GM12878 (cell line): ENCODE measurements around the gene CKAP2. TPM values are rescaled to one million over a fixed set of nuclear protein-coding genes. Genes with fewer than 3 reads are reported as not detected.

Source experiments
- ATF2 ChIP-seq: IDR thresholded peaks from 2 replicates; pipeline ENCODE4 v1.6.1; 2012; ENCODE audit warnings: low read length, inconsistent platforms
- ATF7 ChIP-seq: fragments of 450-650 bp; IDR thresholded peaks from 2 replicates; pipeline ENCODE4 v1.6.1; 2016; ENCODE audit warnings: low read depth, mild to moderate bottlenecking
- CUX1 ChIP-seq: IDR thresholded peaks from 2 replicates; pipeline ENCODE4 v1.6.1; 2012; ENCODE audit warnings: improper control_type of control experiment, low read depth, low read length; ENCODE audit not compliant: insufficient replicate concordance
- E2F8 ChIP-seq: fragments of 450-650 bp; IDR thresholded peaks from 2 replicates; pipeline ENCODE4 v1.6.1; 2018; ENCODE audit warnings: mild to moderate bottlenecking, low read depth, moderate library complexity; ENCODE audit not compliant: partially characterized antibody
- ESRRA ChIP-seq: IDR thresholded peaks from 2 replicates; pipeline ENCODE4 v1.6.1; 2012; ENCODE audit warnings: mild to moderate bottlenecking, low read length, improper control_type of control experiment
- ETV6 ChIP-seq, 2 experiments: fragments of 450-650 bp in 1 of 2; IDR thresholded peaks in 1 of 2; conservative IDR thresholded peaks in 1 of 2; 2 replicates each; pipeline ENCODE4 v1.6.1; 2014; ENCODE audit warnings: antibody characterized with exemption in 1 of 2, borderline replicate concordance in 1 of 2, low read depth in 1 of 2, mild to moderate bottlenecking in 1 of 2, moderate library complexity in 1 of 2
- FOXM1 ChIP-seq: IDR thresholded peaks from 2 replicates; pipeline ENCODE4 v1.6.1; 2012; ENCODE audit warnings: low read depth, mild to moderate bottlenecking, inconsistent platforms, low read length, moderate library complexity
- GATAD2B ChIP-seq: fragments of 450-650 bp; conservative IDR thresholded peaks from 2 replicates; pipeline ENCODE4 v1.6.1; 2017; ENCODE audit warnings: low read depth, mild to moderate bottlenecking, moderate library complexity
- HDAC2 ChIP-seq: fragments of 200-600 bp; sonication (generic); IDR thresholded peaks from 2 replicates; pipeline ENCODE4 v1.6.1; 2017
- KLF5 ChIP-seq: fragments of 450-650 bp; IDR thresholded peaks from 2 replicates; pipeline ENCODE4 v1.6.1; 2014; ENCODE audit warnings: mild to moderate bottlenecking; ENCODE audit not compliant: partially characterized antibody
- MEF2B ChIP-seq: fragments of 450-650 bp; IDR thresholded peaks from 2 replicates; pipeline ENCODE4 v1.6.1; 2018; ENCODE audit warnings: mild to moderate bottlenecking, moderate library complexity; ENCODE audit not compliant: partially characterized antibody, poor library complexity, severe bottlenecking
- MYB ChIP-seq: fragments of 150-350 bp; IDR thresholded peaks from 2 replicates; pipeline ENCODE4 v1.6.1; 2014; ENCODE audit warnings: mild to moderate bottlenecking, low read depth, low read length, borderline replicate concordance
- MYC ChIP-seq: IDR thresholded peaks from 2 replicates; pipeline ENCODE4 v1.6.1; 2011; ENCODE audit warnings: mild to moderate bottlenecking, low read length, moderate library complexity, inconsistent platforms; ENCODE audit not compliant: insufficient read depth, insufficient replicate concordance, insufficient read length, severe bottlenecking
- NFXL1 ChIP-seq: fragments of 450-650 bp; IDR thresholded peaks from 2 replicates; pipeline ENCODE4 v1.6.1; 2017; ENCODE audit warnings: antibody characterized with exemption, mild to moderate bottlenecking, borderline replicate concordance
- NR2C2 ChIP-seq: IDR thresholded peaks from 2 replicates; pipeline ENCODE4 v1.6.1; 2011; ENCODE audit warnings: borderline replicate concordance, low read depth; ENCODE audit not compliant: control insufficient read depth, insufficient read length
- NR2F1 ChIP-seq: fragments of 450-650 bp; conservative IDR thresholded peaks from 2 replicates; pipeline ENCODE4 v1.6.1; 2017; ENCODE audit warnings: mild to moderate bottlenecking
- PAX8 ChIP-seq: fragments of 450-650 bp; IDR thresholded peaks from 2 replicates; pipeline ENCODE4 v1.6.1; 2017; ENCODE audit warnings: mild to moderate bottlenecking, moderate library complexity
- RFX5 ChIP-seq: IDR thresholded peaks from 2 replicates; pipeline ENCODE4 v1.6.1; 2011; ENCODE audit warnings: low read depth, low read length, improper control_type of control experiment
- SPI1 ChIP-seq: IDR thresholded peaks from 2 replicates; pipeline ENCODE4 v1.6.1; 2011; ENCODE audit warnings: low read depth, mild to moderate bottlenecking, low read length, moderate library complexity, borderline replicate concordance; ENCODE audit not compliant: insufficient read depth
- STAT1 ChIP-seq: fragments of 450-650 bp; conservative IDR thresholded peaks from 2 replicates; pipeline ENCODE4 v1.6.1; 2014; ENCODE audit warnings: antibody characterized with exemption, mild to moderate bottlenecking
- TAF1 ChIP-seq: IDR thresholded peaks from 2 replicates; pipeline ENCODE4 v1.6.1; 2011; ENCODE audit warnings: mild to moderate bottlenecking, low read depth, low read length, borderline replicate concordance
- TBL1XR1 ChIP-seq: IDR thresholded peaks from 2 replicates; pipeline ENCODE4 v1.6.1; 2012; ENCODE audit warnings: low read depth, low read length, improper control_type of control experiment
- ZZZ3 ChIP-seq: IDR thresholded peaks from 2 replicates; pipeline ENCODE4 v1.6.1; 2011; ENCODE audit warnings: low read depth; ENCODE audit not compliant: control insufficient read depth, insufficient read length
- polyA plus RNA-seq, 11 experiments: library from polyadenylated mRNA; depleted of rRNA in 4 of 11; unstranded in 6 of 11; stranded (reverse) in 5 of 11; fragments of >200 nt; fragmentation: Nextera tagmentation in 4 of 11; fragmentation: Illumina TruSeq in 1 of 11; extraction: Ambion mirVana in 4 of 11; extraction: Trizol in 1 of 11; gene quantifications; 1 replicate in 1 of 11; 2 replicates in 10 of 11; pipeline versions ENCODE4 v1.2.1 to v1.2.3, GENCODE V29; 2011 to 2016; ENCODE audit warnings: inconsistent platforms in 2 of 11, missing spikeins in 2 of 11, low read depth in 1 of 11
- total RNA-seq, 4 experiments: library from RNA; depleted of rRNA in 3 of 4; stranded (reverse); fragments of >200 nt in 3 of 4; fragmentation: Illumina TruSeq in 1 of 4; extraction: Trizol in 1 of 4; gene quantifications; 2 replicates each; pipeline versions ENCODE4 v1.2.1 to v1.2.3, GENCODE V29; 2013 to 2021

Gene CKAP2
- total and polyA plus RNA-seq, 10 of the 15 experiments (the other 5 are each of a cell fraction or from before 2014, with no cell fraction given), result 20.9 to 62.3 (median 37.5) TPM

GRCh38 chr13:52454459-52454819 lies 839 bp upstream of the CKAP2 start (continued):
- TF ChIP-seq NR2C2, result no peak
- no peak for TF ChIP-seq PAX8
- no peak for TF ChIP-seq NR2F1
- no peak for TF ChIP-seq ETV6 (conservative IDR thresholded peaks at IDR 0.05 in 1 of 2, IDR thresholded peaks at IDR 0.05 in 1 of 2; ENCODE audit: borderline replicate concordance in 1 of 2, low read depth in 1 of 2)
- 0 out of 2 replicates have a peak, but pooled peaks have one; percentile 18 for TF ChIP-seq TBL1XR1
- TF ChIP-seq FOXM1, result no peak
- peak; percentile 48; the same call in 1 of the 2 replicates for TF ChIP-seq TAF1
- no peak for TF ChIP-seq KLF5
- TF ChIP-seq GATAD2B, result no peak
- TF ChIP-seq ESRRA, result no peak
- TF ChIP-seq STAT1, result no peak
- 0 out of 2 replicates have a peak, but pooled peaks have one; percentile 27 for TF ChIP-seq ATF7
- no peak for TF ChIP-seq CUX1
- peak; percentile 52; the same call in 1 of the 2 replicates for TF ChIP-seq ATF2
- peak; percentile 84 for TF ChIP-seq MEF2B
- TF ChIP-seq MYC, result no peak
- no peak for TF ChIP-seq MYB
- no peak for TF ChIP-seq NFXL1
- TF ChIP-seq SPI1, result peak; percentile 69
- TF ChIP-seq HDAC2, result no peak
- TF ChIP-seq ZZZ3, result no peak
- no peak for TF ChIP-seq E2F8
- no peak for TF ChIP-seq RFX5
